Fibroblast of skin of right biceps (primary cell): Measurements from ENCODE around the gene HOXA4.
A peak's percentile ranks its signal among the peaks of the same experiment; 100 is the strongest.

ENCODE experiments used
- DNase-seq: peaks from one replicate; pipeline ENCODE4 v3.0.0-alpha.2; 2013

The HOXA4 gene

DNA sequence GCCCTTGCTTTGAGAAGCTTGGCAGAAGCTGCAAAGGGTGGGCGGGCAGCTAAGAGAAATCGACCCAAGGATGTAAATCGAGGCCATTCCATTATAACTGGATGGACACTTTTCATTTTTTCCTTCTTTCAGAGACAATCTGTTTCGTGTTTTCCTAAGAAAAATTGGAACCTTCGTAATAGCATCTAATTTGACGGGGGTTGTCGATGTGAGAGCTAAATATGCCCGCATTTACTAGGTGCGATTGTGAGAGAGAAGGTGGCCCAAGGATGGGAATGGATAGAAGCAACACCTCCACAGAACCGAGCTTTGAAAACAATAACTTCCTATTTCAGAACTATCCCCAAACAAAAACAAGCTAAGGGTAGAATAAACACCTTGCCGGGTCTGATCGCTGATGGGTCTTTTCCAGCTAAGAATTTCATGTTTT, 848 bp upstream of the HOXA4 start:
- DNase-seq: no peak

- peak; percentile 36 for DNase-seq
These were observed 623 bp downstream of the HOXA4 start for GRCh38 chr7:27129729-27130539.

DNA sequence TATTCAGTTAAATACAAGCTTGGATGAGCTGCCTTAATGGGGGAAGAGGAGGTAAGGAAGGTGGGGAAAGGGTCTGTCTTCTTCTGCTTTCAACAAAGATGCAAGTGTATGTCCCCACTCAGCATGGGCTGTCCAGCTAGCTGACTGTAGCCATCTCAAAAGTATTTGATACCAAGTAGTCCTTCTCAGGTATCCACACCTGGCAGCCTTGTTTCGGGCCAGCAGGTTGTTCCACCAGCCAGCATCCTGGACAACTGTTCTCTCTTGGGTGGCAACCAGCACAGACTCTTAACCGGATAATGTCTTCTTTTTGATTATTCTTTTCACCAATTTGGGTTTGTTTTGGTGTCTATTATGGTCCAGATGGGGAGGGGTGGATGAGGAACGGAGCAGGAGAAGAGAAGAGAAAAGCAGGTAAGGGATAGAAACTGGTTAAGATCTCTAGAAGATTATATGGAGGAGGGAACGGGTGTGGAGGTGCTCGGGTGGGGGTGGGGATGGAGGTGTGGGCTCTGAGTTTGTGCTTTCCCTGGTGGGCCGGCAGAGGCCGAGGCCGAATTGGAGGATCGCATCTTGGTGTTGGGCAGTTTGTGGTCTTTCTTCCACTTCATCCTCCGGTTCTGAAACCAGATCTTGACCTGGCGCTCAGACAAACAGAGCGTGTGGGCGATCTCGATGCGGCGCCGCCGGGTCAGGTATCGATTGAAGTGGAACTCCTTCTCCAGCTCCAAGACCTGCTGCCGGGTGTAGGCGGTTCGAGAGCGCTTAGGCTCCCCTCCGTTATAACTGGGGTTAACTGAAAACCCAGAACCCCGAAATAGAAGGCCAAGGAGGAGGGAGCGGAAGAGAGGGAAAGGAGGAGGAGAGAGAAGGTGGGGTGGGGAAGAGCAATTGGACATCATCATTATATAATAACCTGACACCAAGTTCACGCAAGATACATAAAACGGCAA, 1.5 kb downstream of the HOXA4 start:
- DNase-seq: no peak

DNA sequence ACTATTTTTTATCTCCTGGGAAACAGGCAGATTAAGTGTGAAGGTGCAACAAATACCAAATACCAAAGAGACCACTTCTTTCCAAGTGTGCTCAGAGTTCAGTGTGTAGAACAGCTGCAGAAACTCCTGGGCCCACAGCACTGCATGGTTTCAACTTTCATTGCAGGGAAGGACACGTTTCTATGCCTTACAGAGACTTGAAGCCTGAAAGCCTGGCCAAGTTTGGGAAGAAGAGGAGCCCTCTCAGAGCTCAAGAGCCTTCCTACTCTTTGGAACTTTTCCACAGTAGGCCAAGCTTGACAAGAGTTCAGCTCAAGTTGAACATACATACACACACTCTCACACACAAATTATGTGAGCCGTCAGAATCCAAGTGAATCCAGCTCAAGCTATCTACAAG, 2.5 kb downstream of the HOXA4 start:
- no peak for DNase-seq

- no peak for DNase-seq
These were observed 3.8 kb downstream of the HOXA4 start for GRCh38 chr7:27126596-27127327.

- DNase-seq: no peak
These were observed 4.6 kb downstream of the HOXA4 start for GRCh38 chr7:27125986-27126394.

DNA sequence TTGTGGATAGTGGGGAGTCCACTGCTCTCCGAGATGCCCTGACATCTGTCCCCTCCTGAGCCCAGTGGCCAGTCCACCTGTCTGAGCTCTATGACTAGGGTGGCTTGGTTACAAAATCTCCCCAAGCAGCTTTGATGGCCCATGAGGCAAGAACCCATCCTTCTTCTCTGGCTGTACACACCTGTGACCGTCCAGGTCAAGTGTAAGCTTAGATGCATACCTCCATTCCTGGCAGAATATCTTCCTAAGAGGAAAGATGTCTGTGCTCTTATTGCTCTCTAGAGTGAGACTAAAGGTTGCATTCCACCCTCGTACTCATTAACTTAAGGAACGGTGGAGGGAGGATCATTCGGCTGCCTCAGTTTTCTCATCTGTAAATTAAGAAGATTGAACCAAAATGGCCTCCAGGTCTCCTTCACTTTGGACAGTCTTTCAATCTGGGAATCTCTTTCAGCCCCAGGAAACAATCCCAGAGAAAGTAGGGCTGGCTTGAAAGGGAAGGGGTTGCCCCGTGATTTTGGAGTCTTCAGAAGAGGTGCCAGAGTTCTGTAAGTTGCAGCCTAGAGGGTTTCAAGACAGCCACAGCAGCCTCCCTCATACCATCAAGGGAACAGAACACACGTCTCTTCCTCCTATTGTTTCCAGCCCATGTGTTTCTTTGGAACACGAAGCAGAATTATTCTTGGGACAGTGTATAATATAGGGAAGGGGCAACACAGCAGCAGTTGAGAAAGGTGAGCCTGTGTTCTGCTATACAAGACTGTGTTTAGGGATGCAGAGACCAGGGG, 5.5 kb downstream of the HOXA4 start:
- no peak for DNase-seq

- peak; percentile 89 for DNase-seq
These were observed 6.3 kb downstream of the HOXA4 start for GRCh38 chr7:27124096-27124901.

DNA sequence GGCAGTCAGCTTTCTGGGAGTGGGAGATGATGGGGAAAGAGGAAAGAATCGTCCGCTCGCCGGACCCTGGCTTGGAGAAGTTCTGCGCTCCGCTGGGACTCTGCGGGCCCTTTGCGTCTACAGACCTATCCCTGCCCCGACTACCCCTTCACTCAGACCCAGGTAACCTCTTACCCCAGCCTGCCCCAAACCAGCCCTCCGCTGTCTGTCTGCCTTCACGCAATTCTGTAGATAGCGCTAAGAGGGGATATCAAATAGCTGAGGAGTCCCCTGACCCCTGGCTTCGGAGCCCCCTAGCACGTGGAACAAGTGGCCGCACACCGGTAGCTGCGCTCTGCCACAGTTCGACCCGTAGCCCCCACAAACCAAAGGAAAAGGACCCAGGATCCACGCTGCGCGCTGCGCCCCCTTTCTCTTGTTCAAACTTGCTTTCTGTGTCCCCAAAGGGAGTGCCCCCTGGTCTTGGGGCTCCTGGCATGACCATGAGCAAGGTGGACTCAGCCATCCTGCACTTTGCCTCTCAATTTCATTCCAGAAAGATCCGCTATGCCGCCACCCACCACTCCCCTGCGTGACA, 7.0 kb downstream of the HOXA4 start:
- no peak for DNase-seq

DNA sequence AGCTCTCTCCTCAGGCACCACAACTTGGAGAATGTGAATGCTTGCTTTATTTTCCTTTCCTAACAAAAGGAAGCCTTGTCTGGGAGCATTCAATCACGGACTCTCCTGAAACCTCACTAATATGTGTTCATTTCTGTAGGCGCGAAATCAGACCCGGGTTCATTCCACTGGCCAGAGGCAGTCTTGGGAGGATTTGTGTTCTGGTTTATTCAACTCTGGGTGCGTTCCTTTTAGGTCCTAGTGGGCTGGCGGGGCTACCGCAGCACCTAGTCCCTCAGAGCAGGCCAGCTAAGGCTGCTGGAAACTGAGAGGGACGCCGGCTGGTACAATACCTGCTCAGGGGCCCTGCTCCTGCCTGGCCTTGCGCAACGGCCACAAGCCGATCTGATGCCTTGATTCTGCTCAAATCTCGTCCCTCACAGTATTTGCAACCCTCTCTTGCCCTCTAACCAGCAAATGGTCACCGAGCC, 7.5 kb downstream of the HOXA4 start:
- DNase-seq: no peak

DNA sequence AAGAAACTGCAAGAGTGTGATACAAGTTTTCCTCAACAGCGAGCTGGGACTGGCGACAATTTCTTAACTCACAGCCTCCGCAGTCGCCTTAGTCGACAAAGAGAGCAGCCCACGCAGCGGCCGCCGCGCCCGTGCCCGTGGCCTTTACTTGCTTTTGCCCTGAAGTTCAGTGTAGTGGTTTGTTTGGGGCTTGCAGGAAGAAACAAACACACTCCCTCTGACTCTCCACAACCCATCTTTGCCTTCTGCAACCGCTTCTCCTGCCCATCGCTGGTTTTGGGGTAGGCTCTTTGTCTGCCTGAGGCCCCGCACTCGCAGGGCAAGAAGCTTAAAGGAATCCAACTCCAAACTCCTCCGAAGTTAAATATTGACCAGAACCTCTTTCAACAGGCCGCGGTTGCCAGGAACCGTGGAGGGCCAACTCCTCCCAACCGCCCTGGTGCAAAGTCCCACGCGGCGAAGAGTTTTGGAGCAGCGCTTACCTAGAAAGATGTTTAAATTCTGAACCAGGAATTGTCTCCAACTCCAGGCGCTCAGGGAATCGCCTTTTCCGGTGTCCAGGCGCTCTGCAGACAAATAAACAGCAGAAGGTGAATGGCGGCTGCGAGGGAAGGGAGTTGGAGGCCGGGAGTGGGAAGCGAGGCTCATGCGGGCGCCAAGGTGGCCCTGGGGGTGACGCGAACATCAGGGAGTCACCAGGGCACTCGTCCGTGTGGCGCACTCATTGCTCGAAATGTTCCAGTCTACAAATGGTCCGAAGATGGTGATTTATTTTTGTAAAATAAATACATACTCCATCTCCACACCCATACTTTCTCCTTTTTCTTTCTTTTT, 8.3 kb downstream of the HOXA4 start:
- DNase-seq: no peak

GRCh38 chr7:27121684-27122076, 8.9 kb downstream of the HOXA4 start:
- DNase-seq: no peak

DNA sequence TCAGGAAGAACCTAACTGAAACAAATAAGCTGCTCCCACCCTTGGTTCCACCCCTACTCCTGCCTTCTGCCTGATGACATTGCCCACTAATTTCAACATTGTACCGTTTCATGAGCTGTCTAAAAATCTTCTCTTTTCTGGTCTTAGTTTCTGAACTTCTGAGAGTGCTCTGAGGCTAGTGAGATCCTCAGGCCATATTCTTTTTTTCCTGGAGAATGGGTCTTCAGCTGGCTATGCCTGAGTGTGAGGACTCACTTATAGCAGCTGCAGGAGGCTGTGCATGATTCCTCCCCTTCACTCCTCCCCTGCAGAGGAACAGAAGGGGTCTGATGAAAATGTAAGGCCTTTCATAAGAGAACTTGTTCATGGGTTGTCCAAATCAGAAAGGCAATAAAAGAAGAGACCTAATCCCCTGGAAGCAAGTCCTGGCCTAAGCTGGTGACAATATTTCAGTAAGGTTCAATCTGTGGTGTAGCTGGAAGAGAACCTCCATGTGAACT, 11.1 kb downstream of the HOXA4 start:
- no peak for DNase-seq

GRCh38 chr7:27118580-27118979, 12.0 kb downstream of the HOXA4 start:
- no peak for DNase-seq

GRCh38 chr7:27117887-27118491, 12.6 kb downstream of the HOXA4 start:
- DNase-seq: peak; percentile 45

GRCh38 chr7:27116962-27117886, 13.3 kb downstream of the HOXA4 start:
- DNase-seq: no peak

GRCh38 chr7:27116031-27116961, 14.3 kb downstream of the HOXA4 start:
- no peak for DNase-seq
